SK-N-MC (cell line): ENCODE measurements around the gene EFTUD2.

ENCODE experiments used
- EZH2 ChIP-seq: fragments of 200-600 bp; sonication (generic); IDR thresholded peaks from one replicate; pipeline ENCODE4 v1.6.1; 2017; ENCODE audit warnings: antibody characterized with exemption
- POLR2AphosphoS5 ChIP-seq: IDR thresholded peaks from 2 replicates; pipeline ENCODE4 v1.6.1; 2012; ENCODE audit warnings: mild to moderate bottlenecking, low read depth, low read length, borderline replicate concordance

DNA sequence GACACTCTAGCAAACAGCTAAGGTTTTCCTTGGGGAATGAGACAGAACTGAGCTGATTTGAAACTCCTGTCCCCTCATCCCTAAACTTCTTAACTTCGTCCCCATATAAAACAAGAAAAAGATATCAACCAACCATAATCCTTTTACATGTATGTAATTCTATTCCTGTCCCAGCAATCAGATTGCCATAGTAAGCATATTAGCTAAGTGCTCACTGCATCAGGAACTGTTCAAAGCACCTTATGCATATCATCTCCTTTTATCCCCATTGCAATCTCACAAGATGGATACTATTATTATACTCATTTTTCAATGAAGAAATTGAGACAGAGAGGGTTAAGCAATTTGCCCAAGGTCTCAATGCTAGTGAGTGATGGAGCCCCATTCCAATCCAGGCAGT is 41.5 kb upstream of the EFTUD2 start:
- TF ChIP-seq POLR2AphosphoS5 (no peak), EZH2 (no peak)
